Measurements from ENCODE around the gene BCL10. TPM values are rescaled to one million over a fixed set of nuclear protein-coding genes. Genes with fewer than 3 reads are reported as not detected.

The BCL10 gene
- total RNA-seq, 1 donor from 2014 or later = 25.5 TPM

DNA sequence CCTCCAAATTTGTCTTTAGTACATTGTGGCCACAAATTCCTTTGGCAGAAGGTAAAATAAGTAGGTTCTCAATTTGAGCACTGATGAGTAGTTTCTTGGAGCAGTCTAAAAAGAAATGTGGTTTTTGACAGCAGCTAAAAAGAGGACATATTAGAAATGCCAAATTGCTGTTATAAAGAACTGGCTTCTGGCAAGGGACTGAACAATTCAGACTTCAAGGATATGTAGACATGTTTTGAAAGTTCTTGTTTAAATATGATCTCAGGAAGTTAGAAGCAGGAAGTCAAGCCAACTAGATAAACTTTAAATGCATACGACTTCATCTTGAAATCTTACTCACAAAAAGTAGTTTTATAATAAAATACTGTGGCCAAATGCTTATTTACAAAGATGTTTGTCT lies 35.8 kb downstream of the BCL10 start:
- Mint-ChIP-seq H3K27ac (no peak overlapping the region), H3K36me3 (ENCODE audit: low read depth) (no peaks in the 10 kb centered on the region)
- intact Hi-C loops (cut with micrococcal nuclease) = no loop called here

GRCh38 chr1:85240174-85240601 lies 36.2 kb downstream of the BCL10 start:
- Mint-ChIP-seq H3K36me3 (ENCODE audit: low read depth) (no peaks in the 10 kb centered on the region), H3K9me3 (no peaks in the 10 kb centered on the region), H3K4me1 (peaks cover 15% of the 10 kb centered on the region), H3K27ac (no peak overlapping the region), H3K27me3 (peaks cover 4% of the 10 kb centered on the region), H3K4me3 (no peak overlapping the region)
- DNase-seq = no peak
- intact Hi-C loops (cut with micrococcal nuclease) = no loop called here

More for the DNA sequence above, 35.8 kb downstream of the BCL10 start:
- no peak overlapping the region for H3K4me3 Mint-ChIP-seq
- no peaks in the 10 kb centered on the region for H3K9me3 Mint-ChIP-seq
- H3K4me1 Mint-ChIP-seq = peaks cover 15% of the 10 kb centered on the region
- DNase-seq = no peak
- peaks cover 2% of the 10 kb centered on the region for H3K27me3 Mint-ChIP-seq

DNA sequence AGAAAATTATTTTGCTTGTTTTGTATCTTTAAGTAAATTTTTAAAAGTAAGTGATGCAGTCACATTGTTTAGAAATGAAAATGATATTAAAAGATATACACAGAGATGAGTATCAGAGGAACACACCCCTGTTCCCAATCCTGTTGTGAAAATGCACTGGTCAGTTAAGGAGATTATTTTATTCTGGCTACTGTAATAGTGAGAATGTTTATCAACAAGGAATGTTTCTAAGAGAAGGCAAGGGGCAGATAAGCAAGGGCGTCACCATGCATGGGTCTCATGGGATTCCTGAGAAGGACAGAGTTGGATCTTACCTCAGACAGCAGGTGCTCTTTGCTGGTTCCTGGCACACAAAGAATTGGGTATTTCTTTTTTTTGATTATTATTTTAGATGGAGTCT lies 38.8 kb downstream of the BCL10 start:
- Mint-ChIP-seq H3K27me3 (peaks cover 6% of the 10 kb centered on the region), H3K36me3 (ENCODE audit: low read depth) (no peaks in the 10 kb centered on the region), H3K9me3 (no peaks in the 10 kb centered on the region), H3K4me3 (no peak overlapping the region), H3K4me1 (peaks cover 11% of the 10 kb centered on the region), H3K27ac (no peak overlapping the region)
- no peak for DNase-seq
- intact Hi-C loops (cut with micrococcal nuclease) = no loop called here

DNA sequence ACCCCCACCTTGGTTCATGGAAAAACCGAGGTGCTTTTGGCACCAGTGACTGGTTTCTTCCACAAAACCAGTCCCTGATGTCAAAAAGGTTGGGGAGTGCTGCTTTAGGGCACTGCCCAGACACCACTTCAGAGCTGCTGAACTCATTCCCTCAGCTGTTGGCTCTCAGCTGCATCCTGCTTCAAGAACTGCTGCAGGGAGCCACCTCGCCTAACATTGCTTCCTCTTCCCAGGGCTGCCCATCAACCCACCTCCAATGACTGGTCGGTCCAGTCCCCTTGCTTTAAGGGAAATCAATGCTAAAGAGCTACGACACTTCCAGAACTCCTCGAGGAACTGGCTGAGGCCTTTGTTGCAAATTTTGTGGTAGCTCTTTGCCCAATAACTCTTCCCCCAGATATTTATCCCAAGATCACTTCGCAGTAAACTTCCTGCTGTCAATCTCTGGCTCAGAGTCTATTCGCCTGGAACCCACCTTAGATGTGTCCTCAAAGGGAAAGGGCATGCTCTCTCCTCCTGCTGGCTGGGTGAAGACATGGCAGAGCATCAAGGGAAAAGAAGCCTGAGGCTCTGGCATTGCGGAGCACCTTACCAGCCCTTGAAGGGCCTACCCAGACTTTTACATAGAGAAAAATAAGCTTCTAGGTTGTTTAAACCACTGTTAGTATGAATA lies 46.0 kb downstream of the BCL10 start:
- intact Hi-C loops (cut with micrococcal nuclease) = no loop called here
- Mint-ChIP-seq H3K27ac (no peak overlapping the region), H3K4me1 (no peaks in the 10 kb centered on the region), H3K36me3 (ENCODE audit: low read depth) (no peaks in the 10 kb centered on the region), H3K27me3 (peaks cover 16% of the 10 kb centered on the region), H3K9me3 (no peaks in the 10 kb centered on the region), H3K4me3 (no peak overlapping the region)
- no peak for DNase-seq

GRCh38 chr1:85229574-85230097 lies 46.8 kb downstream of the BCL10 start:
- no peaks in the 10 kb centered on the region for H3K9me3 Mint-ChIP-seq
- no peaks in the 10 kb centered on the region for H3K4me1 Mint-ChIP-seq
- peaks cover 14% of the 10 kb centered on the region for H3K27me3 Mint-ChIP-seq
- H3K36me3 Mint-ChIP-seq (ENCODE audit: low read depth) = no peaks in the 10 kb centered on the region
- H3K4me3 Mint-ChIP-seq = no peak overlapping the region
- DNase-seq = no peak
- intact Hi-C loops (cut with micrococcal nuclease) = no loop called here
- no peak overlapping the region for H3K27ac Mint-ChIP-seq

- intact Hi-C loops (cut with micrococcal nuclease) = no loop called here
- DNase-seq = no peak
- Mint-ChIP-seq H3K4me1 (no peaks in the 10 kb centered on the region), H3K27ac (no peak overlapping the region), H3K27me3 (peaks cover 16% of the 10 kb centered on the region), H3K36me3 (ENCODE audit: low read depth) (no peaks in the 10 kb centered on the region), H3K9me3 (no peaks in the 10 kb centered on the region), H3K4me3 (no peak overlapping the region)
These were observed 47.5 kb downstream of the BCL10 start for GRCh38 chr1:85228972-85229371.

GRCh38 chr1:85225624-85226380 lies 50.6 kb downstream of the BCL10 start:
- H3K9me3 Mint-ChIP-seq = no peaks in the 10 kb centered on the region
- intact Hi-C loops (cut with micrococcal nuclease) = no loop called here
- H3K27me3 Mint-ChIP-seq = peaks cover 18% of the 10 kb centered on the region
- no peak for DNase-seq
- H3K4me1 Mint-ChIP-seq = no peaks in the 10 kb centered on the region
- H3K4me3 Mint-ChIP-seq = no peak overlapping the region
- H3K27ac Mint-ChIP-seq = no peak overlapping the region
- H3K36me3 Mint-ChIP-seq (ENCODE audit: low read depth) = no peaks in the 10 kb centered on the region

GRCh38 chr1:85224734-85225623 lies 51.5 kb downstream of the BCL10 start:
- Mint-ChIP-seq H3K27ac (no peak overlapping the region), H3K27me3 (peaks cover 24% of the 10 kb centered on the region), H3K36me3 (ENCODE audit: low read depth) (no peaks in the 10 kb centered on the region), H3K4me1 (no peaks in the 10 kb centered on the region), H3K4me3 (no peak overlapping the region), H3K9me3 (no peaks in the 10 kb centered on the region)
- intact Hi-C loops (cut with micrococcal nuclease) = no loop called here
- DNase-seq = no peak

- Mint-ChIP-seq H3K4me1 (no peaks in the 10 kb centered on the region), H3K9me3 (no peaks in the 10 kb centered on the region), H3K4me3 (no peak overlapping the region), H3K27ac (no peak overlapping the region), H3K36me3 (ENCODE audit: low read depth) (no peaks in the 10 kb centered on the region), H3K27me3 (peaks cover 26% of the 10 kb centered on the region)
- no peak for DNase-seq
- intact Hi-C loops (cut with micrococcal nuclease) = no loop called here
These were observed 52.1 kb downstream of the BCL10 start for GRCh38 chr1:85224295-85224694.

DNA sequence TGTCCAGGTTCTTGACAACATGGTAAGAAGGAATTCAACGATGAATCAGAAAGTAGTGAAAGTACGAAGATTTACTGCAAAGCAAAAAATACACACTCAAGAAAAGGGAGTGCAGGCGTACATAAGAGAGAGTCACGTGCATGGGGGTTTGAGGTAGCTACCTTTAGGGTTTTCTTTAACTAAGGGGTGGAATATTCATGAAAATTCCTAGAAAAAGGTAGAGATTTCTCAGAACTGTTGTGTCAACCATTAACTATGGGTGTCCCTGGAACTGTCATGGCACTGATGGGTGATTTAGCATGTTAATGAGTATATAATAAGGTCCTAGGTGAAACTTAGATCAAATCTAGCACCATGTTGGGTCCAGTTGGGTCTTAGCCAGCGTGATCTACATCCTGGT lies 53.1 kb downstream of the BCL10 start:
- Mint-ChIP-seq H3K4me1 (no peaks in the 10 kb centered on the region), H3K4me3 (no peak overlapping the region)
- intact Hi-C loops (cut with micrococcal nuclease) = no loop called here

GRCh38 chr1:85220756-85221201 lies 55.7 kb downstream of the BCL10 start:
- intact Hi-C loops (cut with micrococcal nuclease) = no loop called here
- Mint-ChIP-seq H3K27ac (no peak overlapping the region), H3K4me1 (no peaks in the 10 kb centered on the region), H3K9me3 (no peaks in the 10 kb centered on the region), H3K36me3 (ENCODE audit: low read depth) (no peaks in the 10 kb centered on the region), H3K27me3 (peaks cover 32% of the 10 kb centered on the region), H3K4me3 (no peak overlapping the region)
- DNase-seq = no peak

More for the DNA sequence above, 53.1 kb downstream of the BCL10 start:
- Mint-ChIP-seq H3K36me3 (ENCODE audit: low read depth) (no peaks in the 10 kb centered on the region), H3K27me3 (peaks cover 29% of the 10 kb centered on the region), H3K9me3 (no peaks in the 10 kb centered on the region), H3K27ac (no peak overlapping the region)
- DNase-seq = no peak

- Mint-ChIP-seq H3K4me1 (no peaks in the 10 kb centered on the region), H3K27me3 (peaks cover 36% of the 10 kb centered on the region), H3K27ac (no peak overlapping the region), H3K36me3 (ENCODE audit: low read depth) (no peaks in the 10 kb centered on the region), H3K4me3 (no peak overlapping the region), H3K9me3 (no peaks in the 10 kb centered on the region)
- intact Hi-C loops (cut with micrococcal nuclease) = no loop called here
- DNase-seq = no peak
These were observed 56.4 kb downstream of the BCL10 start for GRCh38 chr1:85219853-85220610.

GRCh38 chr1:85216697-85217096 lies 59.7 kb downstream of the BCL10 start:
- no peaks in the 10 kb centered on the region for H3K4me1 Mint-ChIP-seq
- peaks cover 37% of the 10 kb centered on the region for H3K27me3 Mint-ChIP-seq
- no peak for DNase-seq
- H3K27ac Mint-ChIP-seq = no peak overlapping the region
- intact Hi-C loops (cut with micrococcal nuclease) = no loop called here
- H3K9me3 Mint-ChIP-seq = no peaks in the 10 kb centered on the region
- H3K4me3 Mint-ChIP-seq = no peak overlapping the region
- H3K36me3 Mint-ChIP-seq (ENCODE audit: low read depth) = no peaks in the 10 kb centered on the region
